ENCODE results near the gene NPEPL1. TPM values are rescaled to one million over a fixed set of nuclear protein-coding genes. Genes with fewer than 3 reads are reported as not detected.

The NPEPL1 gene
- polyA plus RNA-seq, 3 donors, result 25.9 to 48.6 (median 33.4) TPM

GRCh38 chr20:58675146-58675584 lies 17.4 kb upstream of the NPEPL1 start:
- no peak overlapping the region for H3K27ac ChIP-seq (ENCODE audit: low read depth, low read length)
- 87 to 95% (median 91%) methylated on average over 18 of the region's 18 CpGs for WGBS, 3 donors

- H3K27ac ChIP-seq (ENCODE audit: low read depth, low read length), result no peak overlapping the region
- WGBS, 3 donors, result 90 to 91% (median 90%) methylated on average over 17 of the region's 17 CpGs
These were observed 17.0 kb upstream of the NPEPL1 start for GRCh38 chr20:58675641-58676040.

GRCh38 chr20:58676161-58676560 lies 16.4 kb upstream of the NPEPL1 start:
- WGBS, 3 donors, result 96 to 97% (median 97%) methylated on average over 19 of the region's 19 CpGs
- no peak overlapping the region for H3K27ac ChIP-seq (ENCODE audit: low read depth, low read length)

DNA sequence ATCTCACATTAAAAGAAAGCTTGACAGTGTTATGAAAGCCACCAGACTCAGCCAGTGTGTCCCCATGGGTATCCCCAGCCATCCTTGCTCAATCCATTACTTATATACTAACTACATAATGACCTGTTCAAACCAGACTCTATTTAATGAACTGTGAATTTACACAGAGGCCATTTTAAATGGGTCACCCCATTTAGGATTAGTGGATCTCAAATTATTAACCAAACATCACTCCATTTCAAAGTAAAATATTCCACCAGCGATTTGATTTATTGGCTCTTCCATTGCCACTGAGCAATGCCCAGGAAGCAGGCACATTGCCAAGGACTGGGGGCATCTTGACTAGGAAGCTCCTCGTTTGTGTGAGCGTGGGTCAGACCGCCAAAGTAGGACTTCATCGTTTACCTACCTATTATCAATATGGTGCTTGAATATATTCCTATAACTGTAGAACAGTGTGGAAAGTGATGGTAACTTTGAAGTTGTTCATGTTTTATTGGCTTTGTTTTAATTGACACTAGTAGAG lies 15.5 kb upstream of the NPEPL1 start:
- H3K27ac ChIP-seq (ENCODE audit: low read depth, low read length), result no peak overlapping the region
- 82 to 96% (median 95%) methylated on average over 5 of the region's 5 CpGs for WGBS, 3 donors

DNA sequence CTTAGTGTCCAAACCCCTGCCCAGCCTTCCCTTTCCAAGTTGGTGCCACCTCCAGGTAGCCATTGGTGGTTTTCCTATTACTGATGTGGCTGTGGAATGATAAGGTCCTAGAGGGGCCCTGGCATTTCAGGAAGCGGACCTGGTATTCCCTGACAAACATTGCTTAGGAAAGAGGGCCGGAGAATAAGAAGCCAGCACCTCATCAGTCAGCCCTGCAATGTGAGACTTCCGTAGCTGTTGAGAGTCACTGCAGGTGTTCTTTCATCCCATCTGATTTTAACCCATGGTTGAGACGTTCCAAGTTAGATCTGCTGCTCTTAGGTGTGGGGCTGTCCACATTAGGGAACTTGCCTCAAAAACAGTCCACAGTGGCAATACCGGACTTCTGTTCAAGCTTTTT lies 14.8 kb upstream of the NPEPL1 start:
- WGBS, 3 donors, result 87 to 97% (median 95%) methylated on average over 5 of the region's 5 CpGs
- no peak overlapping the region for H3K27ac ChIP-seq (ENCODE audit: low read depth, low read length)

DNA sequence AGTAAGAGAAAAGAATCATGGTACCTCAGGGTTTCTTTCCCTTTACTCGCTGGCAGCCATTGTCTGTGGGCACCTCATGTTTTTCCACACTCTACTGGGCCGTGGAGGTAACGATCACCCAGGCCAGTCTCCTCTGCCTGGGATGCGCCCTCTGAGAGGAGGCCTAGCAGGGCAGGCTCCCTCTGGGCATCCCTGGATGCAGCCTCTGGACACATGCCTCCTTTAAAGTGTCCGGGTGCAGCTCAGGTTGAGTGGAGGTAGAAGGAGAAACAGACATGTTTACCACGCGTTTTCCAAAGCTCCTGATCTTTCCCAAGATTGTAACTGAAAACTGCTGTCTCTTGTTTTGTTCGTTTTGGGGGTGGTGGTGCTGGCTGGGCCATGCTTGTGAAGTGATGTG lies 13.8 kb upstream of the NPEPL1 start:
- no peak overlapping the region for H3K27ac ChIP-seq (ENCODE audit: low read depth, low read length)
- WGBS, 3 donors, result 86 to 90% (median 86%) methylated on average over 8 of the region's 8 CpGs

DNA sequence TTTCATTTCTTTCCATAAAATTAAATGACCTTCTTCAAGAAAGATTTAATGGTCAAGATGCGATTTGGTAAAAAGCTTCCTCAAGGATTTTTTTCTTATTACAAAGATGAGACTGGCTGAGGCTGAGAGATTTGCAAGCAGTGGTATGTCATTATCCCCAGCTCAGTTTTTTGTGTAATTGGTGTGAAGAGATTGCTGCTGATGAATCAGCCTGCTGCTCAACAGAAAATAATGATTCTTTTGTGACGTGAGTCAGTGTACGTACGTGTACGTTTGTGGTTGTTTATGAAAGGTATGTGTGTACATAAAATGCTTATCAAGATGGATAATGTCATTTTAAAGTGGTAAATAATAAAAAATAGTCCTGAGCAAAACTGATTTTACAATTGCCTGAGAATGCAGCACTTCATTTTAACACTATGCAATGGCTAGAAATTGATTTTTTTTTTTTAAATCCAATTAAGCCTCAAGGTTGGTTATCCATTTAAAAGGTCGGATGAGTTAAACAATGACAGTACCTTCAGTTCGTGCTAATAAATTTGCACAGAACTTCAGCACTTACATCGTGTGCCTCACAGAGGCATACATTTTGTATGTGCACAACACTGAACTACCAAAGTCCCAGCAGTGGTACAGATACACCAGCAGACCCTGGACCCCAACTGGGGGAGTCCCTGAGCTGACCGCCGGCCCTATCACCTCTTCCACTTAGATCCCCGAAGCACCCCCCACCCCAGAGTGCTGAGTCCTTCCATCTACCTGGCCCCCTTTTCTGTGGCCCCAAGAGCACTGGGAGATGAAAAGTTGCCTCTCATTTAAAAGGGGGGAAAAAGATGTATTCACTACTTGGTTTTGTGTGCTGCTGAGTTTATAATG lies 9.7 kb upstream of the NPEPL1 start:
- no peak overlapping the region for H3K27ac ChIP-seq (ENCODE audit: low read depth, low read length)
- 67 to 93% (median 91%) methylated on average over 11 of the region's 11 CpGs for WGBS, 3 donors

DNA sequence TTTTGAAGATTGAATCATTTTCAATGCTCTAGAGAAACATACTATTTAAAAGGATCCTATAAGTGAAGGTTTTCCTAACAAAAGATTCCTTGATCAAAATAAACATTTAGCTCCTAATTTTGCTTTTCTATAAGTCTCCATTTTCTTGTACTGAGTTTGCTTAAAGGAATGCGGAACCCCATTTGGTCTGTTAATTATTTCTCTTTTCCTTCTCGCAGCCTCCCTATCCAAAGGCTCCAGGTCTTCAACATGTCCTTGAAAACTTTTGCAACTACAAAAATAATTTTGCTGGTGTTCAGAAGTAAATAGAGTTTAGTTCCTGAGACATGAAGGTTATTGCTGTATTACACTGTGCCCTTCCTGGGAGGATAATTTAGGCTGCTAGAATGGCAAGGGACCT lies 8.3 kb upstream of the NPEPL1 start:
- 88 to 99% (median 98%) methylated on average over 2 of the region's 2 CpGs for WGBS, 3 donors
- no peak overlapping the region for H3K27ac ChIP-seq (ENCODE audit: low read depth, low read length)

DNA sequence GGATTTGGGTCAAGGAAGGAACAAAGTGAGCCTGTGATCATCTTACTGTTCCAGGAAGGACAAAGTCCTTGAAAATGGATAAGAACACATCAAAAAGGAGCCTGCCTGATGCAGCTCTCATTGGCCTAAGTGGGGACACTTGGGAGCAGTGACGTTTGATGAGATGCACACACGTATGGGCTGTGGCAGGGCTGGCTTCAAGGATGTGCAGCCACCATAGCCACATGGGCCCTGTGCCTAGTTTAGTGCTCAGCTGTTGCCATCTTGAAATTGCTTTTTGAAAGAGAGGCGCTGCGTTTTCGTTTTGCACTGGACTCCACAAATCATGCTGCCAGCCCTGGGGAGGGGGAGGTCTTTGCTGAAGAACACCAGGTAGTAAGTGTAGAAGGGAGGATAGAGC lies 6.6 kb upstream of the NPEPL1 start:
- H3K27ac ChIP-seq (ENCODE audit: low read depth, low read length), result no peak overlapping the region
- WGBS, 3 donors, result 90 to 95% (median 92%) methylated on average over 5 of the region's 5 CpGs

- 92 to 95% (median 95%) methylated on average over 4 of the region's 4 CpGs for WGBS, 3 donors
- no peak overlapping the region for H3K27ac ChIP-seq (ENCODE audit: low read depth, low read length)
These were observed 4.2 kb upstream of the NPEPL1 start for GRCh38 chr20:58688414-58688813.

GRCh38 chr20:58688840-58689239 lies 3.8 kb upstream of the NPEPL1 start:
- 49 to 67% (median 54%) methylated on average over 6 of the region's 6 CpGs for WGBS, 3 donors
- no peak overlapping the region for H3K27ac ChIP-seq (ENCODE audit: low read depth, low read length)

DNA sequence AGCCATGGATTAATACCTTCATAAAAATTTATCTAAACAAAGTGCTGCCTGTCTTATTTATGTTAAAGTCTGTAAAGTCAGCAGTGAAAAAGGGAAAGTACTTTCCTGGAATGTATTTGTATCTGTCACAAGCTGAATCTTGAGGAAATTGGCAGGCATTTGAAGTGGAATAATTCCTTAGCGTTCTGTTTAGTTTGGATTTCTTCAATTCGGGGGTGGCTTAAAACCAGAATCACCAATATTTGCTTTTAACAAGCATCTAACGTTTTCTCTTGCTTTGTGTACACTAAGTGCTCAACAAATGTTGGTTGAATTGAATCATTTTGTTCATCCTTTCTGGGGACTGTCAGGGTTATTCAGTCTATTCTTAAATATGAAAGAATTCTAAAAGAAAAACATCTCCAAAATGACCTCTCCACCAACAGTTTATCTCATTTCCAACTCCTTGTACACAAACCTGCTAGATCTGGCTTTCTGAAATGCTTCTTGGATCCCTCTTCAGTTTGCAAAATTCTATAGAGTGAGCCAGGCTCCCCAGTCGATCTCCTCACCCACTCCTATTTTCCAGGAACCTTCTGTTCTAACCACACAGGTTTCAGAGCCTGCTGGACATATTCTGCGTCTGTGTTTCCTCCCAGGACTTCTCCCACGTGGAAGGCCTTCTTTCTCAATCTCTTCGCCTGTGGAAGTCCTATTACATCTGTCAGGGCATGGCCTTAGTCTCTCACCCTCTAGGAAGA lies 2.0 kb upstream of the NPEPL1 start:
- WGBS, 3 donors, result 33 to 42% (median 34%) methylated on average over 7 of the region's 7 CpGs

GRCh38 chr20:58691773-58692578 lies 624 bp upstream of the NPEPL1 start:
- 49 to 65% (median 49%) methylated on average over 30 to 31 of the region's 31 CpGs for WGBS, 3 donors
- peak overlapping the region; percentile 97 for H3K27ac ChIP-seq (ENCODE audit: low read depth, low read length)

More for the DNA sequence above, 2.0 kb upstream of the NPEPL1 start:
- H3K27ac ChIP-seq (ENCODE audit: low read depth, low read length), result no peak overlapping the region

GRCh38 chr20:58693226-58694006 lies 816 bp downstream of the NPEPL1 start:
- WGBS, 3 donors, result 44 to 46% (median 46%) methylated on average over 48 to 51 of the region's 51 CpGs
- peak overlapping the region; percentile 51 for H3K27ac ChIP-seq (ENCODE audit: low read depth, low read length)

DNA sequence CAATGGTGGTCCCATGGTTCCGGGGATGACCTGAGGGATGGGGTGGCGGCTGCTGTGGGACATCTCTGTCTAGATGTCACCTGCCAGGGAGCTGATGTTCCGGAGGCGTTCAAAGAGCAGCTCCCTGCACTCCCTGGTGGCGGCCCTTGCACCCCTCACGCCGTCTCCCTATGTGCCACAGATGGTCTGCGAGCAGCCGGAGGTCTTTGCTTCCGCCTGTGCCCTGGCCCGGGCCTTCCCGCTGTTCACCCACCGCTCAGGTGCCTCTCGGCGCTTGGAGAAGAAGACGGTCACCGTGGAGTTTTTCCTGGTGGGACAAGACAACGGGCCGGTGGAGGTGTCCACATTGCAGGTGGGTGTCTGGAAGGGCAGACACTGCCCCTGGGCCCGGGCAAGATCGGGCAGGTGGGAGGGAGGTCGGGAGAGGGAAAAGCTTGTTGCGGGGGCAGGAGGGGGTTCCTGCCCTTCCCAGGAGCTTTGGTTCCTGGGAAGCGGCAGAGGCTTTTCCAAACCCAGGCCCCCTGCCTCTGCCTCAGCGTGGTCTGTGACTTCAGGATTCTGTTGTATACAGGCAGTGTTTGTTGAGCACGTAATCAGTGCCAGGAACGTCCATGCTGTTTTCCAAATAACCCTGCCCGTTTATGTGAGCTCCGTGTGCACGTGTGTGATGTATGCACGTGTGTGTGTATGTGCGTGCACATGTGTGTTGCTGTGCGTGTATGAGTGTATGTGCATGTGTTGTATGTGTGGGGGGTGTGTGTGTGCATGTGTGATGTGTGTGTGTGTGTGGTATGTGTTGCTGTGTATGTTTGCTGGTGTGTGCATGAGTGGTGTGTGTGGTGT lies 1.9 kb downstream of the NPEPL1 start:
- WGBS, 3 donors, result 95% methylated on average over 32 to 33 of the region's 33 CpGs
- no peak overlapping the region for H3K27ac ChIP-seq (ENCODE audit: low read depth, low read length)

GRCh38 chr20:58695084-58695722 lies 2.6 kb downstream of the NPEPL1 start:
- H3K27ac ChIP-seq (ENCODE audit: low read depth, low read length), result no peak overlapping the region
- WGBS, 3 donors, result 87 to 95% (median 95%) methylated on average over 9 of the region's 9 CpGs

All from adipose tissue (tissue), 3 donors.